HG03139 (cell line): ENCODE data around the gene STOX2.

Source experiments
- ATAC-seq: cut with Tn5 transposase; IDR thresholded peaks from one replicate; pipeline ENCODE4 v1.9.1; 2021; ENCODE audit not compliant: unreplicated experiment

The STOX2 gene

GRCh38 chr4:183888564-183888963 lies 16.5 kb upstream of the STOX2 start:
- ATAC-seq: no peak

GRCh38 chr4:183889190-183889589 lies 15.9 kb upstream of the STOX2 start:
- ATAC-seq: no peak

- no peak for ATAC-seq
These were observed 7.9 kb upstream of the STOX2 start for GRCh38 chr4:183897193-183897592.

GRCh38 chr4:183898456-183898855 lies 6.7 kb upstream of the STOX2 start:
- no peak for ATAC-seq

GRCh38 chr4:183903021-183903760 lies 1.9 kb upstream of the STOX2 start:
- no peak for ATAC-seq

GRCh38 chr4:183905593-183906488 lies 734 bp downstream of the STOX2 start:
- ATAC-seq: no peak

- no peak for ATAC-seq
These were observed 1.3 kb downstream of the STOX2 start for GRCh38 chr4:183906489-183906738.

GRCh38 chr4:183906739-183907651 lies 1.9 kb downstream of the STOX2 start:
- no peak for ATAC-seq

GRCh38 chr4:183907871-183908683 lies 3.0 kb downstream of the STOX2 start:
- no peak for ATAC-seq

- no peak for ATAC-seq
These were observed 4.1 kb downstream of the STOX2 start for GRCh38 chr4:183909187-183909586.

- ATAC-seq: no peak
These were observed 4.7 kb downstream of the STOX2 start for GRCh38 chr4:183909801-183910200.

GRCh38 chr4:183912585-183912984 lies 7.5 kb downstream of the STOX2 start:
- ATAC-seq: no peak

- no peak for ATAC-seq
These were observed 10.9 kb downstream of the STOX2 start for GRCh38 chr4:183915976-183916375.

GRCh38 chr4:183918696-183919095 lies 13.6 kb downstream of the STOX2 start:
- no peak for ATAC-seq

GRCh38 chr4:183919141-183919540 lies 14.0 kb downstream of the STOX2 start:
- ATAC-seq: no peak

- ATAC-seq: no peak
These were observed 15.4 kb downstream of the STOX2 start for GRCh38 chr4:183920512-183920911.

GRCh38 chr4:183921335-183921734 lies 16.2 kb downstream of the STOX2 start:
- no peak for ATAC-seq

- no peak for ATAC-seq
These were observed 19.4 kb downstream of the STOX2 start for GRCh38 chr4:183924362-183925044.

- ATAC-seq: no peak
These were observed 21.8 kb downstream of the STOX2 start for GRCh38 chr4:183926950-183927349.

- no peak for ATAC-seq
These were observed 27.5 kb downstream of the STOX2 start for GRCh38 chr4:183932576-183932975.
